ENCODE data around the gene SKAP1. TPM values are rescaled to one million over a fixed set of nuclear protein-coding genes. Genes with fewer than 3 reads are reported as not detected.

The SKAP1 gene
- total and polyA plus RNA-seq, 11 donors: 0.25 to 5.3 (median 0.38) TPM; not detected in 6

GRCh38 chr17:48469227-48469626 is 39.2 kb upstream of the SKAP1 start:
- no peak overlapping the region for H3K4me3 ChIP-seq
- H3K36me3 ChIP-seq: no peaks in the 10 kb centered on the region
- no peaks in the 10 kb centered on the region for H3K9me3 ChIP-seq
- H3K4me1 ChIP-seq: no peaks in the 10 kb centered on the region
- intact Hi-C loops (cut with DNase I): no loop called here
- ATAC-seq (no peak), DNase-seq (no peak)
- WGBS, 4 donors: 80 to 92% (median 88%) methylated on average over 3 of the region's 3 CpGs
- H3K27ac ChIP-seq: no peak overlapping the region
- peaks cover 0 to 83% (median 24%) of the 10 kb centered on the region in 9 donors for H3K27me3 ChIP-seq
- no peak for TF ChIP-seq POLR2A (IDR thresholded peaks at IDR 0.05)
- no peak for TF ChIP-seq CTCF (IDR thresholded peaks at IDR 0.05)

- no peaks in the 10 kb centered on the region for H3K36me3 ChIP-seq
- no peak overlapping the region for H3K4me3 ChIP-seq
- DNase-seq: no peak
- intact Hi-C loops (cut with DNase I): no loop called here
- no peaks in the 10 kb centered on the region for H3K9me3 ChIP-seq
- H3K27me3 ChIP-seq: peaks cover 0 to 77% (median 24%) of the 10 kb centered on the region in 9 donors
- no peak for ATAC-seq
- no peak for TF ChIP-seq CTCF (IDR thresholded peaks at IDR 0.05)
- TF ChIP-seq POLR2A (IDR thresholded peaks at IDR 0.05): no peak
- 76 to 85% (median 83%) methylated on average over 4 of the region's 4 CpGs for WGBS, 4 donors
- no peak overlapping the region for H3K27ac ChIP-seq
- no peaks in the 10 kb centered on the region for H3K4me1 ChIP-seq
These were observed 38.3 kb upstream of the SKAP1 start for GRCh38 chr17:48468299-48468698.

GRCh38 chr17:48465884-48466283 is 35.9 kb upstream of the SKAP1 start:
- ATAC-seq: no peak
- H3K27ac ChIP-seq: no peak overlapping the region
- H3K9me3 ChIP-seq: no peaks in the 10 kb centered on the region
- H3K27me3 ChIP-seq: peaks cover 0 to 74% (median 25%) of the 10 kb centered on the region in 9 donors
- intact Hi-C loops (cut with DNase I): no loop called here
- TF ChIP-seq CTCF (IDR thresholded peaks at IDR 0.05) (no peak), POLR2A (IDR thresholded peaks at IDR 0.05) (no peak)
- 80 to 94% (median 93%) methylated on average over 2 of the region's 2 CpGs for WGBS, 4 donors
- H3K4me3 ChIP-seq: no peak overlapping the region
- H3K4me1 ChIP-seq: no peaks in the 10 kb centered on the region
- no peaks in the 10 kb centered on the region for H3K36me3 ChIP-seq
- DNase-seq: no peak

GRCh38 chr17:48463526-48463925 is 33.5 kb upstream of the SKAP1 start:
- Histone ChIP-seq H3K27me3 (peaks cover 0 to 72% (median 24%) of the 10 kb centered on the region in 9 donors), H3K4me1 (no peaks in the 10 kb centered on the region), H3K27ac (no peak overlapping the region), H3K9me3 (no peaks in the 10 kb centered on the region), H3K36me3 (no peaks in the 10 kb centered on the region), H3K4me3 (no peak overlapping the region)
- ATAC-seq (no peak), DNase-seq (no peak)
- TF ChIP-seq CTCF (IDR thresholded peaks at IDR 0.05) (no peak), POLR2A (IDR thresholded peaks at IDR 0.05) (no peak)
- 43 to 72% (median 62%) methylated on average over 4 of the region's 4 CpGs for WGBS, 4 donors
- intact Hi-C loops (cut with DNase I): no loop called here

Measured in heart left ventricle (tissue), 16 donors.